ENCODE measurements around the gene ZXDC. TPM values are rescaled to one million over a fixed set of nuclear protein-coding genes. Genes with fewer than 3 reads are reported as not detected.

ZXDC gene
- total and polyA plus RNA-seq, 2 donors (not counting 3 experiments of a cell fraction or from before 2014, with no cell fraction given), result 15.2 to 22.6 TPM

GRCh38 chr3:126406389-126407296 is 69.0 kb downstream of the ZXDC start:
- intact Hi-C loops (cut with micrococcal nuclease), result no loop called here
- ChIA-PET CTCF (interaction anchor here (0.8 kb wide), 1 partner anchor 147 kb away, joined by 3 read pairs; no protein-coding TSS in a partner anchor), POLR2A (no interaction called here)
- dilution Hi-C loops (cut with MboI; ENCODE audit: extremely low pct_ligation_motif_present, low sequenced_read_pairs), result no loop called here
- no peaks in the 10 kb centered on the region for H3K9me1 ChIP-seq (replicated peaks; ENCODE audit: control insufficient read depth, extremely low read depth, insufficient read depth, low read length)
- no peak overlapping the region for H3K4me2 ChIP-seq (ENCODE audit: insufficient read depth, low read length)
- no peaks in the 10 kb centered on the region for H3K36me3 ChIP-seq (ENCODE audit: control insufficient read depth in 2 of 2, extremely low read depth in 1 of 2, insufficient read depth in 2 of 2, low read length in 2 of 2)
- no peaks in the 10 kb centered on the region for H3K9me3 ChIP-seq (replicated peaks; ENCODE audit: control insufficient read depth, insufficient read depth, low read length)
- TF ChIP-seq FOS (IDR thresholded peaks at IDR 0.05; ENCODE audit: borderline replicate concordance, insufficient read depth, low read length), result no peak
- TF ChIP-seq POLR2A (IDR thresholded peaks at IDR 0.05; ENCODE audit: low read depth, low read length), result no peak
- no peak for TF ChIP-seq JUN (IDR thresholded peaks at IDR 0.05; ENCODE audit: borderline replicate concordance, insufficient read depth, insufficient read length, low read depth)
- TF ChIP-seq MAX (IDR thresholded peaks at IDR 0.05; ENCODE audit: insufficient read depth, insufficient read length), result no peak
- no peak for TF ChIP-seq CTCF (IDR thresholded peaks at IDR 0.05; ENCODE audit: extremely low read depth in 1 of 2, insufficient read depth in 1 of 2, low read depth in 1 of 2, low read length in 2 of 2)
- no peak for TF ChIP-seq MYC (IDR thresholded peaks at IDR 0.05; ENCODE audit: low read depth, low read length)
- TF ChIP-seq EZH2 (IDR thresholded peaks at IDR 0.05; ENCODE audit: borderline replicate concordance, low read depth, low read length, severe bottlenecking), result no peak
- TF ChIP-seq GATA2 (IDR thresholded peaks at IDR 0.05; ENCODE audit: insufficient read depth, insufficient read length, low read depth, low read length), result no peak
- TF ChIP-seq POLR2AphosphoS5 (IDR thresholded peaks at IDR 0.05; ENCODE audit: insufficient read depth, low read depth, low read length), result no peak
- no peaks in the 10 kb centered on the region for H3K79me2 ChIP-seq (ENCODE audit: control insufficient read depth, insufficient read depth, low read length)
- FAIRE-seq, result no peak
- H3K27me3 ChIP-seq (ENCODE audit: control insufficient read depth in 2 of 2, insufficient read depth in 2 of 2, low read length in 2 of 2), result peaks cover 0 to 5% of the 10 kb centered on the region in 2 experiments
- H3K27ac ChIP-seq (ENCODE audit: insufficient read depth, low read depth, low read length), result no peak overlapping the region
- BruUV-seq (replicated peaks), result no TSS peak
- H4K20me1 ChIP-seq (replicated peaks; ENCODE audit: control insufficient read depth, extremely low read depth, insufficient read depth, low read length), result no peaks in the 10 kb centered on the region
- H2AFZ ChIP-seq (ENCODE audit: low read depth, low read length), result no peak overlapping the region
- no peak overlapping the region for H3K4me3 ChIP-seq (replicated peaks in 1 of 3; ENCODE audit: insufficient read depth in 1 of 3, low read depth in 1 of 3, low read length in 3 of 3)
- H3K9ac ChIP-seq (replicated peaks; ENCODE audit: extremely low read depth, insufficient read depth, low read length), result no peak overlapping the region
- H3K4me1 ChIP-seq (ENCODE audit: control insufficient read depth, extremely low read depth, insufficient read depth, low read length), result no peaks in the 10 kb centered on the region
- DNase-seq (ENCODE audit: low read depth, low spot score), result no peak

Data from endothelial cell of umbilical vein (primary cell).